GM12892 (cell line): Measurements from ENCODE around the gene RPS6KC1.

Experiments used
- POLR2A ChIP-seq: IDR thresholded peaks from 2 replicates; pipeline ENCODE4 v1.6.1; 2011; ENCODE audit warnings: low read depth, low read length, control low read depth
- POLR2AphosphoS5 ChIP-seq: IDR thresholded peaks from 2 replicates; pipeline ENCODE4 v1.6.1; 2011; ENCODE audit warnings: low read depth, low read length, control low read depth

GRCh38 chr1:213095467-213095866 lies 44.4 kb downstream of the RPS6KC1 start:
- TF ChIP-seq POLR2A (no peak), POLR2AphosphoS5 (no peak)
